ENCODE measurements around the gene KIAA1755. TPM values are rescaled to one million over a fixed set of nuclear protein-coding genes. Genes with fewer than 3 reads are reported as not detected.

KIAA1755 gene
- total and polyA plus RNA-seq, 9 of the 15 experiments (the other 6 are each of a cell fraction or from before 2014, with no cell fraction given), result not detected

DNA sequence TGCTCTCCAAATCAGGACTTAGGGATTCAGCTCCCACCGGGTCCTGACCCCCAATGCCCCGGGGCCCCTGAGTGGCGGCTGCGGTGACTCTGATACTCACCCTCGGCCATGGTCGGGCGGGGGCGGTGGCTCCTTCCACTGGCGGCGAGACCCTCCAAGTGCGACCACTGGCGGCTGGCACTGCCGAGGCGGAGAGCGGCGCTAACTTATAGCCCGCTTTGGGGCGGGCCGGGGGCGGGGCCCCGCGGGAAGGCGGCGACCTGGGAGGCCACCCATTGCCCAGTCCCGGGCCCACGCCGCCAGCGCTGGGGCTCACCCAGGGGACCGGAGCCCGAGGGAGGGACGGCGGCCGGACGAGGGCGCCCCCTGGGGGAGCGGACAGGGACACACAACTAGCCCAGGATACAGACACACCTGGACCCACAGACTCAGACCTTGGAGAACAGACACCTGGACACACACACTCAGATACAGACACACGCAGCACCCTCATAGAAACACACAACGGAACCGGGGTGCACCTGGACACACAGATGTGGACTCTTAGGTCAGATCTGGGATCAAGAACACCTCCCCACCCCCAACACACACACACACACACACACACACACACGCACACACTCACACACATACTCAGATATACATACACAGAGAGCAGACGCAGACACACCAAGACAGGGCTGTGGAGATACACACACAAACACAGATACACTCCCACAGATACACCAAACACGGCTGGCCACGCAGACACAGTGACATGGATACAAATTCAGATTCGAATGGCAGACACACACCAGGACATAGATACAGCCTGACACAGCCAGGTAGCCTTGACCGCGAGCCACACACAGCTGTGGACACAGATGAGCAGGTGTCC, 95.2 kb downstream of the KIAA1755 start, which contains the start of gene TGM2 (continued):
- TF ChIP-seq, protein P1, sequence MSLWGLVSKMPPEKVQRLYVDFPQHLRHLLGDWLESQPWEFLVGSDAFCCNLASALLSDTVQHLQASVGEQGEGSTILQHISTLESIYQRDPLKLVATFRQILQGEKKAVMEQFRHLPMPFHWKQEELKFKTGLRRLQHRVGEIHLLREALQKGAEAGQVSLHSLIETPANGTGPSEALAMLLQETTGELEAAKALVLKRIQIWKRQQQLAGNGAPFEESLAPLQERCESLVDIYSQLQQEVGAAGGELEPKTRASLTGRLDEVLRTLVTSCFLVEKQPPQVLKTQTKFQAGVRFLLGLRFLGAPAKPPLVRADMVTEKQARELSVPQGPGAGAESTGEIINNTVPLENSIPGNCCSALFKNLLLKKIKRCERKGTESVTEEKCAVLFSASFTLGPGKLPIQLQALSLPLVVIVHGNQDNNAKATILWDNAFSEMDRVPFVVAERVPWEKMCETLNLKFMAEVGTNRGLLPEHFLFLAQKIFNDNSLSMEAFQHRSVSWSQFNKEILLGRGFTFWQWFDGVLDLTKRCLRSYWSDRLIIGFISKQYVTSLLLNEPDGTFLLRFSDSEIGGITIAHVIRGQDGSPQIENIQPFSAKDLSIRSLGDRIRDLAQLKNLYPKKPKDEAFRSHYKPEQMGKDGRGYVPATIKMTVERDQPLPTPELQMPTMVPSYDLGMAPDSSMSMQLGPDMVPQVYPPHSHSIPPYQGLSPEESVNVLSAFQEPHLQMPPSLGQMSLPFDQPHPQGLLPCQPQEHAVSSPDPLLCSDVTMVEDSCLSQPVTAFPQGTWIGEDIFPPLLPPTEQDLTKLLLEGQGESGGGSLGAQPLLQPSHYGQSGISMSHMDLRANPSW (CRISPR knock-in tag; IDR thresholded peaks at IDR 0.05), result 0 out of 2 replicates have a peak, but pooled peaks have one; percentile 20
- TF ChIP-seq ETV6 (IDR thresholded peaks at IDR 0.05; ENCODE audit: borderline replicate concordance in 1 of 2, low read depth in 2 of 2, low read length in 1 of 2), result no peak
- no peak for TF ChIP-seq ETV6 (CRISPR knock-in tag; IDR thresholded peaks at IDR 0.05; ENCODE audit: borderline replicate concordance)
- TF ChIP-seq ZNF551 (CRISPR knock-in tag; IDR thresholded peaks at IDR 0.05), result no peak
- no peak for TF ChIP-seq ZNF239 (CRISPR knock-in tag; IDR thresholded peaks at IDR 0.05)
- TF ChIP-seq BRD4 (IDR thresholded peaks at IDR 0.05), result no peak
- peak; percentile 70; the same call in 1 of the 2 replicates for TF ChIP-seq TOE1 (IDR thresholded peaks at IDR 0.05; ENCODE audit: borderline replicate concordance)
- no peak for TF ChIP-seq TOE1 (CRISPR knock-in tag; IDR thresholded peaks at IDR 0.05; ENCODE audit: borderline replicate concordance, low read depth)
- no peak for TF ChIP-seq MTF1 (CRISPR knock-in tag; IDR thresholded peaks at IDR 0.05; ENCODE audit: borderline replicate concordance)
- TF ChIP-seq TBL1XR1 (IDR thresholded peaks at IDR 0.05; ENCODE audit: low read length in 2 of 2), result no peak
- TF ChIP-seq ZNF143 (CRISPR knock-in tag; IDR thresholded peaks at IDR 0.05), result no peak
- TF ChIP-seq, protein P2, sequence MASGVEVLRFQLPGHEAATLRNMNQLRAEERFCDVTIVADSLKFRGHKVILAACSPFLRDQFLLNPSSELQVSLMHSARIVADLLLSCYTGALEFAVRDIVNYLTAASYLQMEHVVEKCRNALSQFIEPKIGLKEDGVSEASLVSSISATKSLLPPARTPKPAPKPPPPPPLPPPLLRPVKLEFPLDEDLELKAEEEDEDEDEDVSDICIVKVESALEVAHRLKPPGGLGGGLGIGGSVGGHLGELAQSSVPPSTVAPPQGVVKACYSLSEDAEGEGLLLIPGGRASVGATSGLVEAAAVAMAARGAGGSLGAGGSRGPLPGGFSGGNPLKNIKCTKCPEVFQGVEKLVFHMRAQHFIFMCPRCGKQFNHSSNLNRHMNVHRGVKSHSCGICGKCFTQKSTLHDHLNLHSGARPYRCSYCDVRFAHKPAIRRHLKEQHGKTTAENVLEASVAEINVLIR (CRISPR knock-in tag; IDR thresholded peaks at IDR 0.05), result no peak; the same call in 1 of the 2 replicates
- no peak for TF ChIP-seq ZNF75A (CRISPR knock-in tag; IDR thresholded peaks at IDR 0.05)
- TF ChIP-seq, protein P3, sequence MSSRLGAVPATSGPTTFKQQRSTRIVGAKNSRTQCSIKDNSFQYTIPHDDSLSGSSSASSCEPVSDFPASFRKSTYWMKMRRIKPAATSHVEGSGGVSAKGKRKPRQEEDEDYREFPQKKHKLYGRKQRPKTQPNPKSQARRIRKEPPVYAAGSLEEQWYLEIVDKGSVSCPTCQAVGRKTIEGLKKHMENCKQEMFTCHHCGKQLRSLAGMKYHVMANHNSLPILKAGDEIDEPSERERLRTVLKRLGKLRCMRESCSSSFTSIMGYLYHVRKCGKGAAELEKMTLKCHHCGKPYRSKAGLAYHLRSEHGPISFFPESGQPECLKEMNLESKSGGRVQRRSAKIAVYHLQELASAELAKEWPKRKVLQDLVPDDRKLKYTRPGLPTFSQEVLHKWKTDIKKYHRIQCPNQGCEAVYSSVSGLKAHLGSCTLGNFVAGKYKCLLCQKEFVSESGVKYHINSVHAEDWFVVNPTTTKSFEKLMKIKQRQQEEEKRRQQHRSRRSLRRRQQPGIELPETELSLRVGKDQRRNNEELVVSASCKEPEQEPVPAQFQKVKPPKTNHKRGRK (tag; IDR thresholded peaks at IDR 0.05), result no peak
- TF ChIP-seq ZC3H4 (CRISPR knock-in tag; IDR thresholded peaks at IDR 0.05; ENCODE audit: borderline replicate concordance), result no peak
- no peak for TF ChIP-seq POLR3A (IDR thresholded peaks at IDR 0.05; ENCODE audit: borderline replicate concordance, extremely low read depth, insufficient read depth, insufficient read length)
- peak; percentile 80 for TF ChIP-seq CXXC5 (CRISPR knock-in tag; IDR thresholded peaks at IDR 0.05)
- no peak for TF ChIP-seq PRPF4 (IDR thresholded peaks at IDR 0.05; ENCODE audit: insufficient read depth, low read depth, low read length, poor library complexity, severe bottlenecking)
- TF ChIP-seq NELFE (IDR thresholded peaks at IDR 0.05; ENCODE audit: insufficient read depth, insufficient read length), result no peak
- TF ChIP-seq THRAP3 (IDR thresholded peaks at IDR 0.05; ENCODE audit: borderline replicate concordance), result no peak
- TF ChIP-seq, protein P4, sequence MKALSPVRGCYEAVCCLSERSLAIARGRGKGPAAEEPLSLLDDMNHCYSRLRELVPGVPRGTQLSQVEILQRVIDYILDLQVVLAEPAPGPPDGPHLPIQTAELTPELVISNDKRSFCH (CRISPR knock-in tag; IDR thresholded peaks at IDR 0.05), result no peak
- TF ChIP-seq, protein P4 (tag; IDR thresholded peaks at IDR 0.05), result no peak

Measured in K562 (cell line).